T-helper 1 cell (primary cell): ENCODE results near the gene C3orf20.
"Not testable (repeated sequence)": the region's sequence is repeated elsewhere in the genome, so short reads cannot be mapped to it uniquely, and the experiment has no call there.

Source experiments
- DNase-seq, 5 donors: peaks; one replicate each; pipeline ENCODE4 v3.0.0-alpha.2; 2012 to 2020

The C3orf20 gene

GRCh38 chr3:14801668-14802380, 126.9 kb downstream of the C3orf20 start:
- no peak for DNase-seq

- no peak for DNase-seq
Observed at GRCh38 chr3:14802381-14802731, 127.4 kb downstream of the C3orf20 start.

- DNase-seq, result no peak
Observed at GRCh38 chr3:14803101-14803980, 128.4 kb downstream of the C3orf20 start.

DNA sequence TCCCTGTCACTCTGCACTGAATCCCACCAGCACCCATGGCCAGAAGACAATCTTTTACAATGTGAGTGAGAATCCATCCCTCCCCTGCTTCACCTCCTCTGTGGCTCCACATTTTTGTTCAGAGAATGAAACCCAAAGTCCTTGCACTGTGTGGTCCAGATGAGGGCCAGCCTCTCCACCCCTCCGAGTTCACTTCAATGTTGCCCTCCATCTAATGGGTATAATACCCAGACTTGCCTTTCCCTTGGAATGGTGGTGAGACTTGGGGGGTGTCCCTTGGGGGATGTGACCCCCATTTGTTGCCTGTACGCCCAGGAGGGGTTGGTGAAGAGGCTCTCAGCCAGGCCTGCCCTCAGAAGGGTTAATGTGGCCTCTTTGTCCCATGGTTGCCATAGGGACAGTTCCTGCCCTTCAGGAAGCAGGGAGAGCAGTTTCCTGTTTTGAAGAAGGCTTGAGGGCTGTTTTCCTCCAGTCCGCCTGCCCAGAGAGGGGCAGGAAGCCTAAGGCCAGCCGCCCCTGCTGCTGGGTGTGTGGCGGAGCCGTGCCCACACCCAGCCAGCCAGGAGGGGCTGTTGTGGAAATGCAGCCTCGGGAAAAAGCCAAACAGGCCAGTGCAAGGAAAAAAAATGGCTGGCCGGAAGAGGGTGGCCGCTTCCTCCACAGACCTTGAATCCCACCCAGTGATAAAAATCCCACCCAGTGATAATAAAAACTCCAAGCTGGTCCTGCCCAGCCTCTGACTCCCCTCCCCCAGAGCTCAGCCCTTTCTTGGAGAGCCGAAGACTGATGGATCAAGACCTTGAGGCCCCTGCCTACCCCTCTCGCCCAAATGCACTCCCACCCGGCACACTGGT, 129.3 kb downstream of the C3orf20 start:
- DNase-seq, result no peak

DNA sequence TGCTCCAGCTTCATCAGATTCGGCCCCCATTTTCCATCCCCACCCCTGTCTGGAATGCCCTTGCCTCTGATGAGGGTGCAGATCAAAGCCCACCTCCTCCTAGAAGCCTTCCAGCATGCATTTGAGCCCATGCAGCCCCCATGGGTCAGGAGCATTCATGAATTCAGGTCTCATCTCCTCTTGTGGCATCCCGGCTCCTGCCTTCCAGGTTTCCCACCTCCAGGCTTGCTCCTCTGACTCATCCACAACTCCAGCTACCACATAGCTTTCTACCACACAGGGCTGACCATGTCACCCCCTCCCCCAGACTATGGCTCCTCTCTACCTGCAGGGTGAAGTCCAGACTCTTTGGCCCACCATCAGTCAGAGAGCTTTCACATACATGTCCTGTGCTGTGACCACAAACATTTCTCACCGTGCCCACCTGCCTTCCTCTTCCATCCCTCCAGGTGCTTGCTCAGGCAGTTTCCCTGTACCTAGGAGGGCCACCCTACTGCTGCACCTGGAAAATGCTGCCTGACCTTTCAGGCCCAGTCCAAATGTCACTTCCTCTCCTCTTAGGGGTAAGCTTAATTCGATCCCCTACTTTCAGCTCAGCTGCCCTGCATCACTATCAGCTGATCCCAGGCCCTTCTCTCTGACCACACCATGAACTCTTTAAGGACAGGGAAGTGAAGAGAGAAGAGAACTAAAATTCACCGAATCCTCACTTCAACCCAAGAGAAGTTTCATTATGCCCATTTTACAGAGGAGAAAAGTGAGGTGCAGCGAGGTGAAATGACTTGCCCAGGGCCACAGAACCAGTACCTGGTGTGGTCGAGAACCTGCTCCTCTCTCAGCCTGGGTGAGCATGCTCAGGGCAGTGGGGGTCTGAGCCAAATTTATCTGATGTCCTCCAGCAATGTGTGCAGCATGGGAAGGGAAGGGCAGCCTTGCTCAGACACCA, 130.2 kb downstream of the C3orf20 start:
- no peak for DNase-seq

- DNase-seq, result no peak
Observed at GRCh38 chr3:14805961-14806537, 131.1 kb downstream of the C3orf20 start.

- no peak for DNase-seq
Observed at GRCh38 chr3:14806641-14807263, 131.8 kb downstream of the C3orf20 start.

GRCh38 chr3:14808025-14808424, 133.1 kb downstream of the C3orf20 start:
- no peak for DNase-seq

GRCh38 chr3:14808502-14809266, 133.7 kb downstream of the C3orf20 start:
- no peak for DNase-seq

DNA sequence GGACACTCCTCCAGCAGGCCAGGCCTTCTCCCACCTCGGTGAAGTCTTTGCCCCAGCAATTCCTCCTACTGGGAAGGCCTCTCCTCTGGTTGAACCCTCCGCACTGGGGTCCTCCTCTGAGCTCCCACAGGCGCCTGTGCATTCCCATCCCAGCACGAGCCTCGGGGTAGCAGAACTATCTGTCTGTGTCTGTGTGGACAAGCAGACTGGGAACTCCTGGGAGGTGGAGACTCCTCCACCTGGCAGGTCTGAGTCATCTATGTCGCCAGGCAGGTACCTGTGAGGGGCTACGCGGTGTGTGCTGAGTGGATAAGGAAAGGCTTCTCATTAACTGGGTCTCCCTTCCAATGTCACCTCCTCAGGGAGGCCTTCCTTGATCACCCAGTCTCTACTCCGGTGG, 134.7 kb downstream of the C3orf20 start:
- DNase-seq, result not testable (repeated sequence)

- no peak for DNase-seq
Observed at GRCh38 chr3:14810070-14810791, 135.3 kb downstream of the C3orf20 start.

DNA sequence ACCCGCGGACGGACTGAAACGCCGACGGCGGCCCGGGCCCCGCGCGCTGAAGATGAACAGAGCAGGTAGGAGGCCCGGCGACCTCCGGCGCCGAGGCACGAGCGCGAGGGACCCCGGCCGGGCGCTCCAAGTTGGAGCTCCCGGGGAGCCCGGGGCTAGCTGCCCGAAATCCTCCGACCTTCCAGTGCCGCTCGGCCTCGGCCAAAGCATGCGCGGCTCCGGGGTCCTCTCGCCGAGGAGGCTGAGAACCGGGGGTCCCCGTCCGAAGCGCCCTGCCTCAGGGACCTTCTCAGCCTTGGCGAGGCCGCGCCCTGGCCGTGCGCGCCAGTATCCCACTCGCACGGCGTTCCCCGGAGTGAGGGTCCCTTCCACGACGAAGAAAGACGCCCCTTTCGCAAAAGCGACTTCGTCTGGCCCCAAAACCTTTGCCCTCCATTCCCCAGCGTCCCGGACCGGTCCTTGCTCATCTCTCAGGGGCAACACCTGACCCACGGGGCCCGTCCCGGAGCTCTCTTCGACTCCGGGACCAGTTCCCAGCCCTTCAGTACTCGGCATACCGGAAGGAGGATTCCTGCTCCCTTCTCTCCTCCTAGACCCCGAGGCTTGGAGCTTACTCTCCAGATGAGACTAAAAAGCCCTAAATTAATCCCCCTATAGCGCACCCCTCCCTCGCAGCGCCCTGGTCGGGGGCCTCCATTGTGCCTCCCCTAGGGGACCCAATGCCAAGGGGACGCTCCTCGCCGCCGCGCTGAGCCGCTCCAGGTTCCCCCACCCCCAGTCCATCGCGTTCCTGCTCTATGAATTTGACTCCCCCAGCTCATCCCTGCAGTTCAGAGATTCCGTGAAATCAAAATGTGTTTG, 136.1 kb downstream of the C3orf20 start:
- no peak for DNase-seq

DNA sequence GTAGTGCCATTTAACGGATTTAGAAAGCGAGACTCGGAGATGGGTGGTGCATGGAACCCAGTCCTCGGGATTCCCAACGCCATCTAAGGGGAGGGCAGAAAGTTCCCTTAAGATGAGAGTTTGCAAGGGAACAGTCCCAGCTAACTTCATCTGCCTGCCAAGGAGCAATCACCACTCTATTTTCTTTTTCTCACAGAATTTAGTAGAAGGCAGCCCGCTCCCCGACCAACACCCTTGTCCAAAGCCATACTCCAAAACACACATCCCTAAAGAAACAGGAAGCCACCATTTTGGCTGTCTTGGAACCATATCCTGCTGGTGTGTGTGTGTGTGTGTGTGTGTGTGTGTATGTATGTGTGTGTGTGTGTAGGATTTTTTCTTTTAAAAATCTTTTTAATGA, 136.7 kb downstream of the C3orf20 start:
- DNase-seq, result no peak

- no peak for DNase-seq
Observed at GRCh38 chr3:14812196-14812790, 137.4 kb downstream of the C3orf20 start.

- DNase-seq, result no peak
Observed at GRCh38 chr3:14814411-14814871, 139.5 kb downstream of the C3orf20 start.

GRCh38 chr3:14816359-14816758, 141.4 kb downstream of the C3orf20 start:
- no peak for DNase-seq

DNA sequence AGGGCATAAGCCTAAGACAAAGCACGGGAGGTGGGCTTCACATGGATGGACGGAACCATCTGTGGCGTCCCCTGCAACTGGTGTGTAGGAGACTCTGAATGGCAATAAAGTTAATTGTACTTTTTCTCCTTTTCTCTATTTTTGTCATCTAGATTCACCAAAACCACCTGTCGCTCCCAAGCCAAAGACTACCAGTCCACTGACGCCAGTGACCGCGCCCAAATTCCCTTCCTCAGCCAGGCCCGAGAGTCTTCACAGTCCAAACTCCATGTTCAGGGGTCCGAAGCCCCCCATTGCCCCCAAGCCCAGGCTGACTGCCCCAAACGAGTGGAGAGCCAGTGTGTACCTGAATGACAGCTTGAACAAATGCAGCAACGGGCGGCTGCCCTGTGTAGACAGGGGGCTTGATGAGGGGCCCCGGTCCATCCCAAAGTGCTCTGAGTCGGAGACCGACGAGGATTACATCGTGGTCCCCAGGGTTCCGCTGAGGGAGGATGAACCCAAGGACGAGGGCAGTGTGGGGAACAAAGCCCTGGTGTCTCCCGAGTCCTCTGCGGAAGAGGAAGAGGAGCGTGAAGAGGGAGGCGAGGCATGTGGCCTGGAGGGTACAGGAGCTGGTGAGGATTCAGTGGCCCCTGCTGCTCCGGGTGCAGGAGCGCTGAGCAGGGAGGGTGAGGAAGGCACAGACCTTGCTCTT, 144.0 kb downstream of the C3orf20 start, which contains the start of gene FGD5:
TSS of gene FGD5 (plus strand) at position 159 of the 697 bp plus-strand sequence. CDS start at position 269, 110 bp downstream.
- no peak for DNase-seq
